Mucosa of rectum (tissue), 2 donors: ENCODE results near the gene PTPN6.
A peak's percentile ranks its signal among the peaks of the same experiment; 100 is the strongest.

Experiments used
- H3K27ac ChIP-seq, 2 donors: one replicate each; pipeline ENCODE4 v1.7.0; 2013; ENCODE audit warnings: inconsistent platforms in 2 of 2, low read depth in 2 of 2, low read length in 2 of 2
- H3K27me3 ChIP-seq, 2 donors: one replicate each; pipeline ENCODE4 v1.7.0; 2013; ENCODE audit warnings: low read length in 2 of 2; ENCODE audit not compliant: control insufficient read depth in 2 of 2, insufficient read depth in 2 of 2
- H3K36me3 ChIP-seq, 2 donors: one replicate each; pipeline ENCODE4 v1.7.0; 2013; ENCODE audit warnings: low read length in 2 of 2; ENCODE audit not compliant: control insufficient read depth in 2 of 2, insufficient read depth in 2 of 2
- H3K4me1 ChIP-seq, 2 donors: one replicate each; pipeline ENCODE4 v1.7.0; 2013; ENCODE audit warnings: low read length in 2 of 2, mild to moderate bottlenecking in 1 of 2; ENCODE audit not compliant: control insufficient read depth in 2 of 2, insufficient read depth in 2 of 2
- H3K4me3 ChIP-seq, 2 donors: one replicate each; pipeline ENCODE4 v1.7.0; 2013; ENCODE audit warnings: low read length in 2 of 2
- H3K9ac ChIP-seq, 2 donors: one replicate each; pipeline ENCODE4 v1.7.0; 2013; ENCODE audit warnings: low read length in 2 of 2, low read depth in 1 of 2, mild to moderate bottlenecking in 1 of 2
- H3K9me3 ChIP-seq, 2 donors: one replicate each; pipeline ENCODE4 v1.7.0; 2013; ENCODE audit warnings: low read length in 2 of 2; ENCODE audit not compliant: control insufficient read depth in 2 of 2
- donor health status: healthy.
- donor health status: Normal muscosa, but diverticular disease.

Gene PTPN6

DNA sequence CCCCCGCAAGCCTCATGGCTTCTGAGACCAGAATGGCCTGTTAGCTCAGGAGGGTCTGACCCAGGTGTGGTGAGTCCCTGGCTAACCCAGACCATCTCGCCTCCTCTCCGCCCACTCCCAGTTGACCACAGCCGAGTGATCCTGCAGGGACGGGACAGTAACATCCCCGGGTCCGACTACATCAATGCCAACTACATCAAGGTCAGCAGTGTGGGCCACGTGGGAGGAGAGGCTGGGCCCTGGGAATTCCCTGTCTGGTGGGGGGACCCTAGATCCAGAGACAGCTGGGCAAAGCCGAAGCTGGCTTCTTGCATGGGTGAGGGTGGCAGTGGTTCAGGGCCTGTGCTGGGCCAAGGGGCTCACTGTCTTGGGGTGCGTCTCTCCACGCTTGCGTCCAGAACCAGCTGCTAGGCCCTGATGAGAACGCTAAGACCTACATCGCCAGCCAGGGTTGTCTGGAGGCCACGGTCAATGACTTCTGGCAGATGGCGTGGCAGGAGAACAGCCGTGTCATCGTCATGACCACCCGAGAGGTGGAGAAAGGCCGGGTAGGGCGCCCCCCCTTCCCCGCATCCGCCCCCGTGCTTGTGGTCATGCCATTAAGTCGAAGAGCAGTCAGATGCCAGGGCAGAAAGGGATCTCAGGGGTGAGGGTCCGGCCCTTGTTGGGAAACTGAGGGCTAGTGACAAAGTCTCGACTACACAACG, 5.0 kb downstream of the PTPN6 start:
- peaks cover 34 to 55% of the 10 kb centered on the region in 2 donors for H3K4me1 ChIP-seq
- peaks cover 7 to 36% of the 10 kb centered on the region in 2 donors for H3K36me3 ChIP-seq
- H3K9me3 ChIP-seq, result no peaks in the 10 kb centered on the region
- peak overlapping the region in 1 of 2 donors; percentile 48 for H3K27ac ChIP-seq
- H3K4me3 ChIP-seq, result no peak overlapping the region
- H3K9ac ChIP-seq, result no peak overlapping the region
- H3K27me3 ChIP-seq, result no peaks in the 10 kb centered on the region

DNA sequence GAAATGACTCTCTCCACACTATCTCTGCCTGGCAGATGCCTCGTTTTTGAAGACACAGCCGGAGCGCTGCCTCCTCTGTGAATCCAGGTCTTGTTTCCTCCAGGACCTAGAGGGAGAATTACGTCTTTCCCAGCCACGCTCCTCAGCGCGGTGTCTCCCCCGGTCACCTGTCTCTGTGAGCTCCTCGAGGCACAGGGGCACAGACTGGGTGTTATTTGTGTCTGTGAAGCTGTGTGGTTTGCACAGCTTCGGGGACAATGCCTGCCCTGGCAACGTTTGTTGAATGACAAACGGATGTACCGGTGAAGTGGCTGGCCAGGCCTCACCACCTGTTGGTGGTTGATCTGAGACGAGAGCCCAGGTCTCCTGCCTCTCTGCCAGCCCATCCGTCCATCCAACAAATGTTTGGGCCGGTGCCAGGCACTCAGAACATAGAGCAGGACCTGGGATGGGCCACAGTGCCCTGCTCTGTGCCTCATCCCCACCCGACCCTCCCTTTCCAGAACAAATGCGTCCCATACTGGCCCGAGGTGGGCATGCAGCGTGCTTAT, 6.1 kb downstream of the PTPN6 start:
- H3K36me3 ChIP-seq, result peaks cover 7 to 34% of the 10 kb centered on the region in 2 donors
- no peaks in the 10 kb centered on the region for H3K27me3 ChIP-seq
- no peaks in the 10 kb centered on the region for H3K9me3 ChIP-seq
- no peak overlapping the region for H3K9ac ChIP-seq
- peaks cover 45 to 66% of the 10 kb centered on the region in 2 donors for H3K4me1 ChIP-seq
- H3K27ac ChIP-seq, result peak overlapping the region in 1 of 2 donors; percentile 48
- no peak overlapping the region for H3K4me3 ChIP-seq

DNA sequence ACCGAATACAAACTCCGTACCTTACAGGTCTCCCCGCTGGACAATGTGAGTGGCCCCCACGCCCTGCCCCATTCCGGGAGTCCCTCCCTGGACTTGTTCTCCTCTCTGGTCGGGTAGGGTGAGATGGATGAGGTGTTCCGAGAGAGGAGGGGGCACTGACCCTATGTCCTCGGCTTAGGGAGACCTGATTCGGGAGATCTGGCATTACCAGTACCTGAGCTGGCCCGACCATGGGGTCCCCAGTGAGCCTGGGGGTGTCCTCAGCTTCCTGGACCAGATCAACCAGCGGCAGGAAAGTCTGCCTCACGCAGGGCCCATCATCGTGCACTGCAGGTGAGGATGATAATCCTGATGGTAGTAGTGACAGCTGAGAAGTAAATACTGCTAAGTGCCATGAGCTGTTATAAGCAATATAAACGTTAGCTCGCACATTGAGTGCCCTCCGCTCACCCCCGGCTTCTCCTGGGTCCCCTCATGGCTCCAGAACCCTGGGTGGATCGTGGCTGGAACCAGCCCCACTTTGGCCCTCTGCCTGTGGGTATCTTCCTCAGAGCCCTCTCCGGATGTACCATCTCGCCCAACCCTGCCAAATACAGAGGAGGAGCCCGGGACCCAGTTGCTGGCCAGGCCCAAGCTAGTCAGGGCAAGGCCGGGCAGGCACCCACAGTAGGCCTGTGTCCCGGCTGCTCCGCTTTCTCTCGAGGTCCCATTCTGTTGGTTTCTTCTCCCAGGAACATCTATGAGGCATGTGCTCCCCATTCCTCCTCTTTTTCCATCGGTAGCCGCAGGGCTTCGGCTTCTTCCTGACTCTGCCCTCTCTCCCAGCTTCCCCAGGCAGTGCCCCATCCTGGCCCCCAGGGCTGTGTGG, 6.8 kb downstream of the PTPN6 start:
- Histone ChIP-seq H3K9ac (peak overlapping the region in 1 of 2 donors; percentile 41), H3K4me1 (peaks cover 48 to 72% of the 10 kb centered on the region in 2 donors), H3K27me3 (no peaks in the 10 kb centered on the region), H3K9me3 (no peaks in the 10 kb centered on the region), H3K4me3 (no peak overlapping the region), H3K27ac (peak overlapping the region; percentile 70 to 98), H3K36me3 (peaks cover 7 to 28% of the 10 kb centered on the region in 2 donors)

DNA sequence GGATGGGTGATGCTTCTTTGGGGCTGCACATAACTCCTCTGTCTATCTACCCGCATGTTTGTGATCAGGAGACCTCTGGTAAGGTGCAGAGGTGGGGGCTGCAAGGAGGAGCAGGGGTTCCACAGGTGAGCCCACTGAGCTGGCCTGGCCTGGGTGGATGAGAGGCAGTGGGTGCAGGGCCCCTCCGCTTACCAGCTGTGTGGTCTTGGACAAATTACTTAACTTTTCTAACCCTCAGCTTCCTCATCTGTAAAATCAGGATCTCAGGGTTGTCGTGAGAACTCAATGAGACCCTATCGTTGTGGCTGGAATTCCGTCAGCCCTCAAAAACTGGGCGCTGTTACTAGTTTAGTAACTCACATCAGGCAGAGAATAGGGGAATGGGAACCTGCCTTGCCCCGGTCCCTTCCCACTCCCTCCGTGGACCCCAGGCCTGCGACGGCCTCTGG, 7.5 kb downstream of the PTPN6 start:
- Histone ChIP-seq H3K4me1 (peaks cover 48 to 72% of the 10 kb centered on the region in 2 donors), H3K27ac (peak overlapping the region; percentile 70 to 98), H3K36me3 (peaks cover 7 to 28% of the 10 kb centered on the region in 2 donors), H3K9ac (peak overlapping the region; percentile 1 to 35), H3K4me3 (peak overlapping the region in 1 of 2 donors; percentile 23), H3K9me3 (no peaks in the 10 kb centered on the region), H3K27me3 (no peaks in the 10 kb centered on the region)

DNA sequence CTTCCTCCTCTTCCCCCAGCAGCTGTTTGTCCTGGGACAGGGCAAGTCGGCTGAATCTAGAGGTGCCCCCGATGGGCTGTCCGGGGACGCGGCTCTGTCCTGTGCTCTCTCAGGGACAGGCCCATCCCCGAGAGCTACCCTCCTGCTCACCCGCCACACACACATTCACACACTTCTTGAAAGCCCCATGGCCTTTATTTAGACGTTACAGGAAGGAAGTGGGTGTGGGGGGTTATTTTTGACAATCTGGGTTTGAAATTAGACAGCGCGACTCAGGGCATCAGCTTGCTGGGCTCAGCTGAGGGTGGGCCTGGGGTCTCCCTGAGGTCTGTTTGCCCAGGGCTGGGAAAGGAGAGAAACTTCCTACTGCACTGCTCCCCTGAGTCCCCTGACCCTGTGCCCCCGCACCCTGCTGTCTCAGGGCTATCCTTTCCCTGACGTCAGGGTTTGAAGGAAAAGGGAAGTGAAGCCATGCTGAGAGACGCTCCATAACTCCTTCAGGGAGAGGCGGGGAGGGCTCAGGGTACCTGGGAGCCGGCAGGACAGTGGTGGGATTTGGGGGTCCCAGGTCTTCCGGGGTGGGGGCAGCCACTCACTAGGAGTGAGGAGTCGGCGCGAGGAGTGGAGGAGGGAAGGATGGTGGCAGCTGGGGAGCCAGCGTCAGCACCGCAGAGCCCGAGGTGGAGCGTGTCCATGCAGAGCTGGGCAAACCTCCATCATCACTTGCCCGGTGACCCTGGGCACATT, 8.1 kb downstream of the PTPN6 start:
- H3K4me3 ChIP-seq, result peak overlapping the region in 1 of 2 donors; percentile 31

DNA sequence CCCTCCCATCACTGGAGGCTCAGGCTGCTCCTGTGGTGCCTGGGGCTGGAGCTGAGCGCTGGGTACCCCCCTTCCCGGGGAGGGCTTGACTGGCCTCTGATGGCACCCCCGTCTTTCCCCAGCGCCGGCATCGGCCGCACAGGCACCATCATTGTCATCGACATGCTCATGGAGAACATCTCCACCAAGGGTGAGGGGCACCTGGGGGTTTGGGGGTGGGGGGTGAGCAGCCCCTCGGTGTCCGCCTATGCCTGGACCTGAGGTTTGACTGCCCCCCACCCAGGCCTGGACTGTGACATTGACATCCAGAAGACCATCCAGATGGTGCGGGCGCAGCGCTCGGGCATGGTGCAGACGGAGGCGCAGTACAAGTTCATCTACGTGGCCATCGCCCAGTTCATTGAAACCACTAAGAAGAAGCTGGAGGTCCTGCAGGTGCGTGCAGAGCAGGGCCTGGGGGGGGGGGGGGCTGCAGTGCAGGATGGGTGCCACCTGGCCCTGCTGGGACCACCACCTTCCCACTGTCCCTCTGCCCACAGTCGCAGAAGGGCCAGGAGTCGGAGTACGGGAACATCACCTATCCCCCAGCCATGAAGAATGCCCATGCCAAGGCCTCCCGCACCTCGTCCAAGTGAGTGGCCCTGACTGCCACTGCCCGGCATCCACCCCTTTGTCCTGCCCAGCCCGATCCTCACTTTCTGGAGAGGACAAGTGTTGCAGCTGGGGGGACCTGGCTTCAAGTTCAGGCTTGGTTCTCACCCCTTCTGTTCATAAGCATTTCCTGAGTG, 8.8 kb downstream of the PTPN6 start:
- Histone ChIP-seq H3K9me3 (no peaks in the 10 kb centered on the region), H3K9ac (peak overlapping the region in 1 of 2 donors; percentile 99), H3K36me3 (peaks cover 7 to 24% of the 10 kb centered on the region in 2 donors), H3K27ac (peak overlapping the region; percentile 98 to 99), H3K4me1 (peaks cover 53 to 71% of the 10 kb centered on the region in 2 donors), H3K27me3 (no peaks in the 10 kb centered on the region), H3K4me3 (peak overlapping the region in 1 of 2 donors; percentile 31)

More for the DNA sequence above, 8.1 kb downstream of the PTPN6 start:
- Histone ChIP-seq H3K27me3 (no peaks in the 10 kb centered on the region), H3K9ac (peak overlapping the region; percentile 35 to 41), H3K9me3 (no peaks in the 10 kb centered on the region), H3K4me1 (peaks cover 50 to 71% of the 10 kb centered on the region in 2 donors), H3K36me3 (peaks cover 7 to 28% of the 10 kb centered on the region in 2 donors), H3K27ac (peak overlapping the region; percentile 70 to 98)

DNA sequence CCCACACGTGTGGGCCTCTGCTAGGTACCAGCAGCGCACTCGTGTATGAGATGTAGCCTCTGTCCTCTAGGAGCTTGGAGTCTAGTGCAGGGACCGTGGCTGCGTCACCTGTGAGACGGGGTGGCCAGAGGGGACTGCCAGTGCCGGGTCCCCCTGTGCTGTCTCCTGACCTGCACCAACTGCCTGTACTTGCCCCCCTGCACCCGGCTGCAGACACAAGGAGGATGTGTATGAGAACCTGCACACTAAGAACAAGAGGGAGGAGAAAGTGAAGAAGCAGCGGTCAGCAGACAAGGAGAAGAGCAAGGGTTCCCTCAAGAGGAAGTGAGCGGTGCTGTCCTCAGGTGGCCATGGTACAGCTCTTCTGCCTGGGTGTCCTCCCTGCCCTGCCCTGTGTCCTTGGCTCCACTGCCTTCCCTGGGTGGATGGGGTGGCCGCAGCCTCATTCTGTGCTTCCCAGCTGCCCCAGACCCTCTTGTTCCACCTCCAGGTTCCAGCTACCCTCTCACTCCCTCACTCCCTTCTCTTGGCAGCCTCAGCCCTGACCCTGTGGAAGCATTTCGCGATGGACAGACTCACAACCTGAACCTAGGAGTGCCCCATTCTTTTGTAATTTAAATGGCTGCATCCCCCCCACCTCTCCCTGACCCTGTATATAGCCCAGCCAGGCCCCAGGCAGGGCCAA, 9.6 kb downstream of the PTPN6 start:
- peaks cover 55 to 73% of the 10 kb centered on the region in 2 donors for H3K4me1 ChIP-seq
- H3K27ac ChIP-seq, result peak overlapping the region; percentile 98 to 99
- peaks cover 9 to 23% of the 10 kb centered on the region in 2 donors for H3K36me3 ChIP-seq
- H3K9me3 ChIP-seq, result no peaks in the 10 kb centered on the region
- no peaks in the 10 kb centered on the region for H3K27me3 ChIP-seq
- H3K4me3 ChIP-seq, result peak overlapping the region; percentile 72 to 91
- H3K9ac ChIP-seq, result peak overlapping the region; percentile 89 to 99

DNA sequence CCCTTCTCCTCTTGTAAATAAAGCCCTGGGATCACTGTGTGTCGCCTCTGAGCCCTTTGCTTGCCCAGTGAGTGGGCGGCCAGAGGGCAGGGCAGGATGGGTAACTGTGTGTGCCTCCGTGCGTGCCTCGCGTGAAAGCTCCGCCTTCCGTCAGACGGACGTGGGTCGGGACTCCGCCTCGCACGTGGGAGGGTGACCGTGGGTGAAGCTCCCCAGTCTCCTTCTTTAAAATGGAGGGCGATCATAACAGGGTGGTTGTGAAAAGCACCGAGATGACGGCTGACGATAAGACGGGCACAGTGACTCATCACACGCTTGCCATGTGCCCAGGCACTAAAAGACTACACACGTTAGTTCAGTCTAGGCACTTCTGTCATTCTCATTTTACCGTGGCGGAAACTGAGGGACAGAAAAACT, 10.1 kb downstream of the PTPN6 start:
- Histone ChIP-seq H3K36me3 (peaks cover 13 to 28% of the 10 kb centered on the region in 2 donors), H3K4me1 (peaks cover 58 to 70% of the 10 kb centered on the region in 2 donors), H3K9ac (peak overlapping the region; percentile 89 to 99), H3K27ac (peak overlapping the region; percentile 98 to 99), H3K4me3 (peak overlapping the region; percentile 72 to 91), H3K27me3 (no peaks in the 10 kb centered on the region), H3K9me3 (no peaks in the 10 kb centered on the region)
